ENCODE data around the gene EFCAB5. TPM values are rescaled to one million over a fixed set of nuclear protein-coding genes. Genes with fewer than 3 reads are reported as not detected.

The EFCAB5 gene
- total and polyA plus RNA-seq, 2 of the 13 experiments (the other 11 are each of a cell fraction or from before 2014, with no cell fraction given) = 0.15 TPM; not detected in 1

DNA sequence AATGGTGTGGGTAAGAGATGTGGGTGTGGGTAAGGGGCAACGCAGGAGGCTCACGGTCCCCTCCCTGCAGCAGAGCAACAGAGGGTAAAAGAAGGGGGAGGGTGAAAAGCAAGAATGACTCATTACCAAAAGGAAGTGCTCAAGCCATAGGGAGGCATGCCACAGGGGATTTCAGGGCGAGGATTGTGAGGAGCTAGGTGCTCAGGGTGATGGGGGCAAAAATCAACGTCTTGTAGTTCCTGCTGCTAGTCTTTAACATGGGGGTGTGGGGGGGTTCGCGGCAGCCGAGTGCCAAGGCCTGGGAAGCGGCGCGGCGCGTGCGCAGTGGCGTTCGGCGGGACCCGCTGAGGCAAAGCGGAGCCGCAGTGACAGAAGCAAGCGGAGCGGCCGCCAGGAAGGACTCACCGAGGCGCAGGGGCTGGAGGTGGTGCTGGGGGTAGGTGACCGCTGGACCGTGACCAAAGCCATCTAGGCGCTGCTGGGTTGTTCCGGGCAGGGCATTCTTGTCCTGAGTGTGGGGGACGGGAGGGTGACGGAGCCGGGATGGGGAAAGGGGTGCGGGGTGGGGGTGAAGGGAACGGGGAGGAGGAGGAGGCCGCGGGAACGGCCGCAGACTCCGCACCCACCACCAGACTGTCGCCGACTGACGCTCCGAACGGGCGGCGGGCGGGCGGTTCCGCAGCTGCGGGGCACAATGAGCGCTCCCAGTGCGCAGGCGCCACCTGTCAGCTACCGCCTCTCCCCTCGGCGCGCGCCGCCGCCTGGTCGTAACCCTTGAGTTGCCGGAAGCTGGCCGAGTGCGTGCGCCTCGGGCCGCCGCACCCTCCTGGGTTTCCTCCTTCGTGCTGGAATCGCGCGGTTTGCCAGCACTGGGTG is 11.7 kb upstream of the EFCAB5 start, which contains the start of gene SSH2 (continued):
- TF ChIP-seq NR2F6 (IDR thresholded peaks at IDR 0.05) = no peak
- TF ChIP-seq NR2F6 (CRISPR knock-in tag; IDR thresholded peaks at IDR 0.05) = no peak; the same call in 1 of the 2 replicates
- TF ChIP-seq KAT2B (IDR thresholded peaks at IDR 0.05; ENCODE audit: borderline replicate concordance, low read depth, low read length) = no peak
- no peak for TF ChIP-seq DR1 (CRISPR knock-in tag; IDR thresholded peaks at IDR 0.05)
- TF ChIP-seq, protein P1, sequence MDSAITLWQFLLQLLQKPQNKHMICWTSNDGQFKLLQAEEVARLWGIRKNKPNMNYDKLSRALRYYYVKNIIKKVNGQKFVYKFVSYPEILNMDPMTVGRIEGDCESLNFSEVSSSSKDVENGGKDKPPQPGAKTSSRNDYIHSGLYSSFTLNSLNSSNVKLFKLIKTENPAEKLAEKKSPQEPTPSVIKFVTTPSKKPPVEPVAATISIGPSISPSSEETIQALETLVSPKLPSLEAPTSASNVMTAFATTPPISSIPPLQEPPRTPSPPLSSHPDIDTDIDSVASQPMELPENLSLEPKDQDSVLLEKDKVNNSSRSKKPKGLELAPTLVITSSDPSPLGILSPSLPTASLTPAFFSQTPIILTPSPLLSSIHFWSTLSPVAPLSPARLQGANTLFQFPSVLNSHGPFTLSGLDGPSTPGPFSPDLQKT (CRISPR knock-in tag; IDR thresholded peaks at IDR 0.05; ENCODE audit: borderline replicate concordance) = no peak
- TF ChIP-seq, protein P2, sequence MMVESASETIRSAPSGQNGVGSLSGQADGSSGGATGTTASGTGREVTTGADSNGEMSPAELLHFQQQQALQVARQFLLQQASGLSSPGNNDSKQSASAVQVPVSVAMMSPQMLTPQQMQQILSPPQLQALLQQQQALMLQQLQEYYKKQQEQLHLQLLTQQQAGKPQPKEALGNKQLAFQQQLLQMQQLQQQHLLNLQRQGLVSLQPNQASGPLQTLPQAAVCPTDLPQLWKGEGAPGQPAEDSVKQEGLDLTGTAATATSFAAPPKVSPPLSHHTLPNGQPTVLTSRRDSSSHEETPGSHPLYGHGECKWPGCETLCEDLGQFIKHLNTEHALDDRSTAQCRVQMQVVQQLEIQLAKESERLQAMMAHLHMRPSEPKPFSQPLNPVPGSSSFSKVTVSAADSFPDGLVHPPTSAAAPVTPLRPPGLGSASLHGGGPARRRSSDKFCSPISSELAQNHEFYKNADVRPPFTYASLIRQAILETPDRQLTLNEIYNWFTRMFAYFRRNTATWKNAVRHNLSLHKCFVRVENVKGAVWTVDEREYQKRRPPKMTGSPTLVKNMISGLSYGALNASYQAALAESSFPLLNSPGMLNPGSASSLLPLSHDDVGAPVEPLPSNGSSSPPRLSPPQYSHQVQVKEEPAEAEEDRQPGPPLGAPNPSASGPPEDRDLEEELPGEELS (CRISPR knock-in tag; IDR thresholded peaks at IDR 0.05) = no peak
- no peak for TF ChIP-seq HNRNPH1 (optimal IDR thresholded peaks at IDR 0.05; ENCODE audit: low read depth, low read length)
- TF ChIP-seq, protein P3, sequence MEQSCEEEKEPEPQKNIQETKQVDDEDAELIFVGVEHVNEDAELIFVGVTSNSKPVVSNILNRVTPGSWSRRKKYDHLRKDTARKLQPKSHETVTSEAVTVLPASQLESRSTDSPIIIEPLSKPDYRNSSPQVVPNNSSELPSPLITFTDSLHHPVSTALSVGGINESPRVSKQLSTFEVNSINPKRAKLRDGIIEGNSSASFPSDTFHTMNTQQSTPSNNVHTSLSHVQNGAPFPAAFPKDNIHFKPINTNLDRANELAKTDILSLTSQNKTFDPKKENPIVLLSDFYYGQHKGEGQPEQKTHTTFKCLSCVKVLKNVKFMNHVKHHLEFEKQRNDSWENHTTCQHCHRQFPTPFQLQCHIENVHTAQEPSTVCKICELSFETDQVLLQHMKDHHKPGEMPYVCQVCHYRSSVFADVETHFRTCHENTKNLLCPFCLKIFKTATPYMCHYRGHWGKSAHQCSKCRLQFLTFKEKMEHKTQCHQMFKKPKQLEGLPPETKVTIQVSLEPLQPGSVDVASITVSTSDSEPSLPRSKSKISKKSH (CRISPR knock-in tag; IDR thresholded peaks at IDR 0.05; ENCODE audit: borderline replicate concordance) = peak; percentile 22; the same call in 1 of the 2 replicates
- no peak for TF ChIP-seq NFIB (CRISPR knock-in tag; IDR thresholded peaks at IDR 0.05; ENCODE audit: borderline replicate concordance)
- no peak for TF ChIP-seq ZNF891 (CRISPR knock-in tag; IDR thresholded peaks at IDR 0.05)
- no peak for TF ChIP-seq MTF1 (CRISPR knock-in tag; IDR thresholded peaks at IDR 0.05)
- TF ChIP-seq TOPORS (CRISPR knock-in tag; IDR thresholded peaks at IDR 0.05) = no peak
- TF ChIP-seq RBM39 (IDR thresholded peaks at IDR 0.05; ENCODE audit: low read depth, low read length, poor library complexity, severe bottlenecking) = no peak
- TF ChIP-seq HNRNPLL (IDR thresholded peaks at IDR 0.05; ENCODE audit: low read depth, low read length, poor library complexity, severe bottlenecking) = peak; percentile 84
- TF ChIP-seq, protein P4, sequence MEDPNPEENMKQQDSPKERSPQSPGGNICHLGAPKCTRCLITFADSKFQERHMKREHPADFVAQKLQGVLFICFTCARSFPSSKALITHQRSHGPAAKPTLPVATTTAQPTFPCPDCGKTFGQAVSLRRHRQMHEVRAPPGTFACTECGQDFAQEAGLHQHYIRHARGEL (CRISPR knock-in tag; IDR thresholded peaks at IDR 0.05) = no peak
- TF ChIP-seq, protein P5, sequence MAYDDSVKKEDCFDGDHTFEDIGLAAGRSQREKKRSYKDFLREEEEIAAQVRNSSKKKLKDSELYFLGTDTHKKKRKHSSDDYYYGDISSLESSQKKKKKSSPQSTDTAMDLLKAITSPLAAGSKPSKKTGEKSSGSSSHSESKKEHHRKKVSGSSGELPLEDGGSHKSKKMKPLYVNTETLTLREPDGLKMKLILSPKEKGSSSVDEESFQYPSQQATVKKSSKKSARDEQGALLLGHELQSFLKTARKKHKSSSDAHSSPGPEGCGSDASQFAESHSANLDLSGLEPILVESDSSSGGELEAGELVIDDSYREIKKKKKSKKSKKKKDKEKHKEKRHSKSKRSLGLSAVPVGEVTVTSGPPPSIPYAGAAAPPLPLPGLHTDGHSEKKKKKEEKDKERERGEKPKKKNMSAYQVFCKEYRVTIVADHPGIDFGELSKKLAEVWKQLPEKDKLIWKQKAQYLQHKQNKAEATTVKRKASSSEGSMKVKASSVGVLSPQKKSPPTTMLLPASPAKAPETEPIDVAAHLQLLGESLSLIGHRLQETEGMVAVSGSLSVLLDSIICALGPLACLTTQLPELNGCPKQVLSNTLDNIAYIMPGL (CRISPR knock-in tag; IDR thresholded peaks at IDR 0.05; ENCODE audit: borderline replicate concordance in 1 of 2, low read depth in 1 of 2) = peak; percentile 58 to 61; a peak in 3 of 4 replicates
- TF ChIP-seq, protein P6, sequence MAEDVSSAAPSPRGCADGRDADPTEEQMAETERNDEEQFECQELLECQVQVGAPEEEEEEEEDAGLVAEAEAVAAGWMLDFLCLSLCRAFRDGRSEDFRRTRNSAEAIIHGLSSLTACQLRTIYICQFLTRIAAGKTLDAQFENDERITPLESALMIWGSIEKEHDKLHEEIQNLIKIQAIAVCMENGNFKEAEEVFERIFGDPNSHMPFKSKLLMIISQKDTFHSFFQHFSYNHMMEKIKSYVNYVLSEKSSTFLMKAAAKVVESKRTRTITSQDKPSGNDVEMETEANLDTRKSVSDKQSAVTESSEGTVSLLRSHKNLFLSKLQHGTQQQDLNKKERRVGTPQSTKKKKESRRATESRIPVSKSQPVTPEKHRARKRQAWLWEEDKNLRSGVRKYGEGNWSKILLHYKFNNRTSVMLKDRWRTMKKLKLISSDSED (CRISPR knock-in tag; IDR thresholded peaks at IDR 0.05) = no peak
